ENCODE data around the gene SLC1A4. TPM values are rescaled to one million over a fixed set of nuclear protein-coding genes. Genes with fewer than 3 reads are reported as not detected.

The SLC1A4 gene
- total and polyA plus RNA-seq, 10 of the 15 experiments (the other 5 are each of a cell fraction or from before 2014, with no cell fraction given) = 10.8 to 43.2 (median 27.7) TPM

- TF ChIP-seq MLLT1 (IDR thresholded peaks at IDR 0.05) (no peak), IRF5 (IDR thresholded peaks at IDR 0.05; ENCODE audit: borderline replicate concordance) (no peak), ZNF622 (IDR thresholded peaks at IDR 0.05) (no peak), ETV6 (conservative IDR thresholded peaks at IDR 0.05 in 1 of 2, IDR thresholded peaks at IDR 0.05 in 1 of 2; ENCODE audit: borderline replicate concordance in 1 of 2, low read depth in 1 of 2) (no peak), RCOR1 (conservative IDR thresholded peaks at IDR 0.05; ENCODE audit: low read depth, low read length) (0 out of 2 replicates have a peak, but pooled peaks have one; percentile 26), EZH2 (IDR thresholded peaks at IDR 0.05; ENCODE audit: borderline replicate concordance, control insufficient read depth, low read depth, low read length) (no peak), IRF4 (IDR thresholded peaks at IDR 0.05; ENCODE audit: low read depth, low read length) (no peak), MTA2 (IDR thresholded peaks at IDR 0.05; ENCODE audit: low read depth) (no peak), E4F1 (IDR thresholded peaks at IDR 0.05; ENCODE audit: borderline replicate concordance, partially characterized antibody) (no peak), RUNX3 (IDR thresholded peaks at IDR 0.05; ENCODE audit: low read length) (no peak), GATAD2B (conservative IDR thresholded peaks at IDR 0.05; ENCODE audit: low read depth) (no peak), WRNIP1 (IDR thresholded peaks at IDR 0.05; ENCODE audit: borderline replicate concordance, low read depth, low read length) (no peak), GABPA (IDR thresholded peaks at IDR 0.05; ENCODE audit: low read depth) (no peak)
- TF ChIP-seq, protein P1, sequence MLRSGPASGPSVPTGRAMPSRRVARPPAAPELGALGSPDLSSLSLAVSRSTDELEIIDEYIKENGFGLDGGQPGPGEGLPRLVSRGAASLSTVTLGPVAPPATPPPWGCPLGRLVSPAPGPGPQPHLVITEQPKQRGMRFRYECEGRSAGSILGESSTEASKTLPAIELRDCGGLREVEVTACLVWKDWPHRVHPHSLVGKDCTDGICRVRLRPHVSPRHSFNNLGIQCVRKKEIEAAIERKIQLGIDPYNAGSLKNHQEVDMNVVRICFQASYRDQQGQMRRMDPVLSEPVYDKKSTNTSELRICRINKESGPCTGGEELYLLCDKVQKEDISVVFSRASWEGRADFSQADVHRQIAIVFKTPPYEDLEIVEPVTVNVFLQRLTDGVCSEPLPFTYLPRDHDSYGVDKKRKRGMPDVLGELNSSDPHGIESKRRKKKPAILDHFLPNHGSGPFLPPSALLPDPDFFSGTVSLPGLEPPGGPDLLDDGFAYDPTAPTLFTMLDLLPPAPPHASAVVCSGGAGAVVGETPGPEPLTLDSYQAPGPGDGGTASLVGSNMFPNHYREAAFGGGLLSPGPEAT (IDR thresholded peaks at IDR 0.05; ENCODE audit: low read depth) = 0 out of 2 replicates have a peak, but pooled peaks have one; percentile 27
- TF ChIP-seq, protein P2, sequence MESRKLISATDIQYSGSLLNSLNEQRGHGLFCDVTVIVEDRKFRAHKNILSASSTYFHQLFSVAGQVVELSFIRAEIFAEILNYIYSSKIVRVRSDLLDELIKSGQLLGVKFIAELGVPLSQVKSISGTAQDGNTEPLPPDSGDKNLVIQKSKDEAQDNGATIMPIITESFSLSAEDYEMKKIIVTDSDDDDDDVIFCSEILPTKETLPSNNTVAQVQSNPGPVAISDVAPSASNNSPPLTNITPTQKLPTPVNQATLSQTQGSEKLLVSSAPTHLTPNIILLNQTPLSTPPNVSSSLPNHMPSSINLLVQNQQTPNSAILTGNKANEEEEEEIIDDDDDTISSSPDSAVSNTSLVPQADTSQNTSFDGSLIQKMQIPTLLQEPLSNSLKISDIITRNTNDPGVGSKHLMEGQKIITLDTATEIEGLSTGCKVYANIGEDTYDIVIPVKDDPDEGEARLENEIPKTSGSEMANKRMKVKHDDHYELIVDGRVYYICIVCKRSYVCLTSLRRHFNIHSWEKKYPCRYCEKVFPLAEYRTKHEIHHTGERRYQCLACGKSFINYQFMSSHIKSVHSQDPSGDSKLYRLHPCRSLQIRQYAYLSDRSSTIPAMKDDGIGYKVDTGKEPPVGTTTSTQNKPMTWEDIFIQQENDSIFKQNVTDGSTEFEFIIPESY (IDR thresholded peaks at IDR 0.05) = no peak
- TF ChIP-seq, protein P3, sequence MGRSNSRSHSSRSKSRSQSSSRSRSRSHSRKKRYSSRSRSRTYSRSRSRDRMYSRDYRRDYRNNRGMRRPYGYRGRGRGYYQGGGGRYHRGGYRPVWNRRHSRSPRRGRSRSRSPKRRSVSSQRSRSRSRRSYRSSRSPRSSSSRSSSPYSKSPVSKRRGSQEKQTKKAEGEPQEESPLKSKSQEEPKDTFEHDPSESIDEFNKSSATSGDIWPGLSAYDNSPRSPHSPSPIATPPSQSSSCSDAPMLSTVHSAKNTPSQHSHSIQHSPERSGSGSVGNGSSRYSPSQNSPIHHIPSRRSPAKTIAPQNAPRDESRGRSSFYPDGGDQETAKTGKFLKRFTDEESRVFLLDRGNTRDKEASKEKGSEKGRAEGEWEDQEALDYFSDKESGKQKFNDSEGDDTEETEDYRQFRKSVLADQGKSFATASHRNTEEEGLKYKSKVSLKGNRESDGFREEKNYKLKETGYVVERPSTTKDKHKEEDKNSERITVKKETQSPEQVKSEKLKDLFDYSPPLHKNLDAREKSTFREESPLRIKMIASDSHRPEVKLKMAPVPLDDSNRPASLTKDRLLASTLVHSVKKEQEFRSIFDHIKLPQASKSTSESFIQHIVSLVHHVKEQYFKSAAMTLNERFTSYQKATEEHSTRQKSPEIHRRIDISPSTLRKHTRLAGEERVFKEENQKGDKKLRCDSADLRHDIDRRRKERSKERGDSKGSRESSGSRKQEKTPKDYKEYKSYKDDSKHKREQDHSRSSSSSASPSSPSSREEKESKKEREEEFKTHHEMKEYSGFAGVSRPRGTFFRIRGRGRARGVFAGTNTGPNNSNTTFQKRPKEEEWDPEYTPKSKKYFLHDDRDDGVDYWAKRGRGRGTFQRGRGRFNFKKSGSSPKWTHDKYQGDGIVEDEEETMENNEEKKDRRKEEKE (IDR thresholded peaks at IDR 0.05) = no peak
Measured at GRCh38 chr2:65055422-65056214, 66.4 kb downstream of the SLC1A4 start (continued).

Data from GM12878 (cell line).